GM19025 (cell line): ENCODE results near the gene ZNF609.
"Not testable (repeated sequence)": the region's sequence is repeated elsewhere in the genome, so short reads cannot be mapped to it uniquely, and the experiment has no call there.

Source experiments
- ATAC-seq: cut with Tn5 transposase; IDR thresholded peaks from one replicate; pipeline ENCODE4 v1.9.1; 2021; ENCODE audit warnings: mild to moderate bottlenecking, low read depth, moderate library complexity; ENCODE audit not compliant: unreplicated experiment

ZNF609 gene

DNA sequence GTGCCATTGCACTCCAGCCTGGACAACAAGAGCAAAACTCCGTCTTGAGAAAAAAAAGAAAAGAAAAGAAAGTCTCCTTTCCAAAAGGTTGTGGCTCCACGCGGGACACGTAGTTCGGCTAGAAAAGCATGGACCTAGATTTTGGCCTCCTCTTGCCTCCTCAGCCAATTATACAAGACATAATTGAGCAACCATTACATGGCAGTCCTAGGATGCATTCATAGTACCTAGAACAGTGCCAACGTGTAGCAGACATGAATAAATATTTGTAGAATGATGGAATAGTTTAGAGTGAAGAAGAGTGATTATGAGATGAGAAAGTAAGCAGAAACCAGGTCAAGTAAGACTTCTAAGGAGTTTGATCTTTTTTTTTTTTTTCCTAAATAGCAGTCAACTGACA lies 112.5 kb downstream of the ZNF609 start:
- no peak for ATAC-seq

DNA sequence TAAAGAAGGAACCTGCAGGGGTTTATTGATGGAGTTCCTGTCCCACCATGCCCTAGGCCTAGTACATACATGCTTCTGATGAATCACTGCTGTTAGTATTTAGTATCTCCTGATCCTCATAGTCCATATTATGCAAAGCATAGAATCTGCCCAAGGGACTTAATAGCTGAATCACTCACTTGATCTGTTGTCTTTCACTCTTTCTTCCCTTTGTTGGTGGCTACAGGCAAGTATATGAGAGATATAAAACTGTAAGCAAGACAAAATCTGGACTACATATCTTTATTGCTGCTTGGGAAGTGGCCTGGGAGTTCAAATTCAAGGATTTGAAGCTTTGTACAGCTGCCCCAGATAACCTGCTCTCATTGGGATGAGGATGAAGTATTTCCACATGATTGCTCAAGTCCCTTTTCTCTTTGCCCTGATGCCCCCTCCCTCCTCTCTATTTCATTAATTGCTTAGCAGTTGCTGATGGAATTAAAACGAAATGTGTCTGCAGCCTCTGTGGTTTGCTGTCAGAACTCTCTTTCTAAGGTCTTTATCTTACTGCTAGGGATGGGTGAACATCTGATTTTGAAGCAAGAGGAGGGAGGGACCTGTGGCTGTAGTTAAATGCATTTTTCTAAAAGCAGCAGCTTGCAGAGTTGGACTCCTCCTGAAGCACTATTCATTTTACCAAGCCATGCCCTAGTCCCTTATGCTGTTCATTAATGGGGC lies 114.1 kb downstream of the ZNF609 start:
- no peak for ATAC-seq

DNA sequence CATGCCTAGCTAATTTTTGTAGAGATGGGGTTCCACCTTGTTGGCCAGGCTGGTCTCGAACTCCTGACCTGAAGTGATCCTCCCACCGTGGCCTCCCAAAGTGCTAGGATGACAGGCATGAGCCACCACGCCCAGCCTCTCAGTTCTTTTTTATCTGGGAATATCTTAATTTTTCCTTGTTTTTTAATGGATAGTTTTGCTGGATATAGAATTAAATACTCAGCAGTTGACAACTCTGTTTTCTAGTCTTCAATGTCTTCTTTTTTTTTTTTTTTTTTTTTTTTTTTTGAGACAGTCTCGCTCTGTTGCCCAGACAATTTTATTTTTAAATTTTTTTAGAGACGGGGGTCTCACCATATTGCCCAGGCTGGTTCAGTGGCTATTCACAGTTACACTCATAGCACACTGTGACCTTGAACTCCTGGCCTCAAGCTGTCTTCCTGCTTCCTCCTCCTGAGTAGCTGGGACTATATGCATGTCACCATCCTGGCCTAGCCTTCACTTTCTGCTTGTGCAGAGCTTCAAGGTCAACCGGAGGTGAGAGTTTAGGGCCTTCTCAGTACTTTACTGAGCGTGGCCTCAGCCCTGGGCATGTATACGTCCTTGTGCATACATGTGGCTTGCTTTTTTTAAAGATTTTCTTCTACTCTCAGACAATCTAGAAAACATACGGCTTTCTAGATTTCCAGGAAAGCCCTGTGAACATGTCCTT lies 120.5 kb downstream of the ZNF609 start:
- ATAC-seq, result no peak

DNA sequence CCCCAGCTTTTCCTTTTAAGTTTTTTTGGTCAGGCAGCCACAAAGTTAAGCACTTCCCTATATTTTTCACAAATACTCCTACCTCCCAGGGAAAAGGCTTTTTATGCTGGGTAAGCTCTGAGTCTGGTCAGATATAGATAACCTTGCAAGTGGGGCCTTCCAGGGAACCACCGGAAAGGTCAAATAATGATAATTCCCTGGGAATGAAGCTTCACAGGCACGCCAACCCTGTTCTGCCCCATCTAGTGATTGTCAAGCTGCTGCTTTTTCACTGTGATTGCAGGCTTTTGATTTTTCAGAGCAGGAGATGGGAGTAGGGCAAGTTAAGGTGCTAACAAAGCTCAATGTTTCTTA lies 121.0 kb downstream of the ZNF609 start:
- no peak for ATAC-seq

DNA sequence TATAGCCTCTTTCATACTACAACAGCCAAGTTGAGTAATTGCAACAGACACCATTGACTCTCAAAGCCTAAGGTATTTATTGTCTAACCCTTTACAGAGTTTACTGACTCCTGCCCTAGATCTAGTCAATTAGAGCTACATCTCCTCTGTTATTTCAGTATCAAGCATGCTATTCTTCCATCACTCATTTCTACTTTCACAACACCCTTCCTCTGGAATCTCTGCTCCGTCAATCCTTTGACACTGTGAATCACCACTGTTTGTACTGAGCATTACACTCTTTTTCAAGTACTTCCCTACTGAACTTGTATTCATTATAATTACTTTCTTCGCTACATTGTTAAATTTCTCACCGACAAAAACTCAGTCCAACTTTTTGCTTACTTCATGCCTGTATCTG lies 121.8 kb downstream of the ZNF609 start:
- ATAC-seq, result no peak

DNA sequence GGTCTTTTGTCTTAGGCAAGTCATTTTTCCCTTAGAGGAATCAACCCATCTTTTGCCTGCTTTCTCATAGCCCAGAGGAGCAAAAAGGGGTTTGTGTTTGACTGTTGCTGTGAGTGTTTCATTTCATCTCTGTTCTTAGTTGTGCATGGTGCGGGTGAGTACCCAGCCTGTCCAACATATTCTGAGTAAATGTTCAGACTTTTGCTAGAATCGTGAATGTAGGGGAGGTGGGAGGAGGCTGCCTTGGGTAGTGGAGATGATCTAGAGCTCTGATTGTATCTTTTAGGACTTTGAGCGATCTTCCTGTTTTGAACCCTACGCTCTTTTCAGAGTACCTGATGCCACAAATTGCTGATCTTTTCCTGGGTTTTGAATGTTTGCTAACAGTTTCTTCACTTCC lies 123.1 kb downstream of the ZNF609 start:
- no peak for ATAC-seq

DNA sequence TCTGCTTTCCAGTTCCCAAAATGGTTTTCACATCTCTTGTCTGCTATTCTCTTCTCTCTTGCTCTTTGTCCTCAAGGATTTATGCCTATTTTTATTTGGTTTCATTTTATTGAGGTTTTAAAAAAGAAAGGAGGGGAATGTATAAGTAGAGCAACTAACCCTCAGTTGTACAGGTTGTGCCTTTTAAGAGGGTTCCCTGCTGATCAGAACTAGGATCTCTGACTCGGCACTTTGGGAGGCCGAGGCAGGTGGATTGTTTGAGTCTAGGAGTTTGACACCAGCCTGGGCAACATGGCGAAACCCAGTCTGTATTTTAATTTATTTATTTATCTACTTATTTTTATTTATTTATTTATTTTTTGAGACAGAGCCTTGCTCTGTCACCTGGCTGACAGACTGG lies 123.6 kb downstream of the ZNF609 start:
- no peak for ATAC-seq

DNA sequence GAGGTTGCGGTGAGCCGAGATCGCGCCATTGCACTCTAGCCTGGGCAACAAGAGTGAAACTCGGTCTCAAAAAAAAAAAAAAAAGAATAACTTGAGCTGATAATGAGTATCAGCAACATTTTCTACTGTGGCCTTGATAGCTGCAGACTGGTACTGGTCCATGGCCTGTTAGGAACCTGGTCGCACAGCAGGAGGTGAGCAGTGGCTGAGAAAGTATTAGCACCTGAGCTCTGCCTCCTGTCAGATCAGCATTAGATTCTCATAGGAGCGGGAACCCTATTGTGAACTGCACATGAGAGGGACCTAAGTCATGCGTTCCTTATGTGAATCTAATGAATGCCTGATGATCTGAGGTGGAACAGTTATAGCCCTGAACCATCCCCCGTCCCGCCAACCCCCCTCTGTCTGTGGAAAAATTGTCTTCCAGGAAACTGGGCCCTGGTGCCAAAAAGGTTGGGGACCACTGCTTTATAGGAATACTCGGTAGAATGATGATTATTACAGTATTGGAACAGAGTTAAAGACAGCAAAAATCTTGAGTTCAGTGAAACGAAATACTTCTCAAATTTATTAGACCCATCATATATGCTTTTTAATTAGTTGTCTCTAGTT lies 126.0 kb downstream of the ZNF609 start:
- ATAC-seq, result no peak

DNA sequence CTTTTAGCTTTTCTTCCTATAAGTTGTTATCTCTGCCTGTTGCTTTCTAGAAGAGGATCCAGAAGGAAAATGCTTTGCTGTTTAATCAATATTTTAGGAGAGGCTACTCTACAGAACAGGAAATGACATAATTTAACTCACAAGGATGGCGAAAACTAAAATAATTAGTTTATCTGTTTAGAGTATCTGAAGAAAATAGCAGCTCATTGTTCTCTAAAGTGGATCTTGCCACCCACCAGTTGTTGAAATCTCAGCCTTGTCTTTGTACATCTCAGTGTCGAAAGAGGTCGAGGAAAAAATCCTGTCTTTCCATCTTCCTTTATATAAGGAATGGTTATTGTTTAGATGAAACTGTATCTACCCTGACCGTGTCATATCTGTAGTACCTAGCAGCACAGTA lies 126.6 kb downstream of the ZNF609 start:
- ATAC-seq, result no peak

DNA sequence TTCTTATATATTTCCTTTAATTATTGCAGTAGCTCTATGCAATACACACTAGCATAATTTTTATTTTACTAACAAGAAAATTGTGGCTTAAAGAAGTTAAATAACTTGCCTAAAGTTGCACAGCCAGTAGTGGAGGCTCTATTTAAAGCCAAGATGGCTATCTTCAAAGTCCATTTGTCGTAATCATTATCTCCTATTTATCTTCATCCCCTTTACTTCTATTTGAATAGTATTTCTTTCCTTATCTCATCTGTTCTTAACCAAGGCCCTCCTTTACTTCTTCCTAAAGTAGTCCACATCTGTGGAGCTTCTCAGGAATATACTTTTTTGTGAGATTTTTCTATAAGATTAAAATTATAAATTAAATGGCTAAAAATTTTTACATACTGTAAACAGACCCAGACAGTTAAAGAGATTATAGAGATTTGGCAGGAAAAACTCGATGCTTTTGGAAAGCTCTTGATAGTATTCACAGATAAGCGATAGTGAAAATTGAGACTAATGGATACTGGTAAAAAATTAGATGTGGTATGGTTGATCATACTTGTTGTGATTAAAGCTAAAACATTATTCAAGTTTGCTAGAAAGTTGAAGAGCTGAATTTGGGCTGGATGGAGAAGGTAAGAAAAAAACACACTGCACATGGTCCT lies 129.2 kb downstream of the ZNF609 start:
- ATAC-seq, result no peak

DNA sequence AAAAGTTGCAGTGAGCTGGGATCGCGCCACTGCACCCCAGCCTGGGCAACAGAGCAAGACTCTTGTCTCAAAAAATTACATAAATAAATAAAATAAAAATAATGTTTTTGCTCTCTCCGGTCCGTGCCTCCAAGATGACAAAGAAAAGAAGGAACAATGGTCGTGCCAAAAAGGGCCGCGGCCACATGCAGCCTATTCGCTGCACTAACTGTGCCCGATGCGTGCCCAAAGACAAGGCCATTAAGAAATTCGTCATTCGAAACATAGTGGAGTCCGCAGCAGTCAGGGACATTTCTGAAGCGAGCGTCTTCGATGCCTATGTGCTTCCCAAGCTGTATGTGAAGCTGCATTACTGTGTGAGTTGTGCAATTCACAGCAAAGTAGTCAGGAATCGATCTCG lies 132.5 kb downstream of the ZNF609 start:
- not testable (repeated sequence) for ATAC-seq

DNA sequence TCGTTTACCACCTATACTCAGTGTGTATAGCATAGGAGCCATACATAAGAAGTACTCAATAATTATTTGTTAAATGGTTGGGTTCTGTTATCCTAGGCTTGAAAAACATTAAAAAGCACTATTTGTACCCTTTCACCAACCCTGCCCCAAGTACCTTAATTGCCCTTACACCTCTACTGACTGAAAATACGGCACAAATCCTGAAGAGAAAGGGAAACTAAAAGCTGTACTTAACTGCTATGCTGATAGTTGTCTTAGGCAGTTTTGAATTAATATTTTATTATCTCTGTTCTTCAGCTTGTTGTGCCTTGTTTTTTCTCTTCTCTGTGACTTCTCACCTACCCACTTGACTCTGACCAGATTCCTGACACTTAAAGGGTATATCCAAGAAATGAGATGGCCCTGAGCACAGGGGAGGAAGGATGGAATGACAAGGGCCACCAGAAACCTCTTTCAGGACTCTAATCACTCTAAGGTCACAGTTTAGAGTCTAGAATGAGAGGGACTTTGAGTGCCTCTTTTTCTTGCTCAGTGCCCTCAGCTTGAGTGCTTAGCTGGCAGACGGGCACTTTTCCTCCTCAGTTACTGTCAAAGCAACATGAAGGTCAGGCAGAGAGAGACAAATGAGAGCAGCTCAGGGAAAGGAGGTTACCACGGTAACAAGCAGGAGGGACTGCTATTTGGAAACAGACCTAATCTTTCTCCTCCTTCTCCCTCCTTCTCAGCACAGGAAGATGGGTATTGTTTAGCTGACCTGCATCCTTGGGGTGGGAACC lies 136.5 kb downstream of the ZNF609 start:
- ATAC-seq, result no peak

DNA sequence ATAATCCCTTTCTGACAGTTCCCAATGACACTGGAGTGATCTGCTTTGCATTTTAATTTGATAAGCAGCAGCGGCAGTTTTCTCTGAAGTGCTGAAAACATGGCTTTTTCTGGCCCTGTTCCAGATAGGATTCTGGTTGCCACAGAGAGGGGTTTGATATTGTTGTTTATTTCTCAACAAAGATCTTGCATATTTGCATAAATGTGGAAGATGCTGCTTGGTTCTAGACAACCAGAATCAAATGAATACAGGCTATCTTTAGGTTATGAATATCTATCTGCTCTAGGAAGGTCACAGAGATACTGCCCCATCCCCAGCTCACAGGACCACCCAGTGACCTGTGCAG lies 137.1 kb downstream of the ZNF609 start:
- no peak for ATAC-seq

DNA sequence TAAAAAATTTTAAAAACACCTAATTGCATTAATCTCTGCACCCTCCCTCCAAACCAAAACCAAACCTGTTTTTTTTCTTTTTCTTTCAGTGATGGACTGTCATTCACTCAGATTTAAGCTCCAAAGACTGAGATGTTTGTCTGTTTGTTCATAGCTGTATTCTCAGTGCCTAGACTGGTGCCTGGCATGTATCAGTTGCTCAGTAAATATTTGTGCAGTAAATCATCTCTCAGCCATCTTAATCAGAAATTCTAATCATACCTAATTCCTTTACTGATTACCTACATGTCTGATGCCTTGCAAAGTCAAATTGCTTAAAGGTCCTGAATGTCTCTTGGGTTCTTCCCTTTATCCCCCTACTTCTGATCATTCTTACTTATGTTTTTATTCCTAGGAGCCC lies 138.8 kb downstream of the ZNF609 start:
- ATAC-seq, result no peak

DNA sequence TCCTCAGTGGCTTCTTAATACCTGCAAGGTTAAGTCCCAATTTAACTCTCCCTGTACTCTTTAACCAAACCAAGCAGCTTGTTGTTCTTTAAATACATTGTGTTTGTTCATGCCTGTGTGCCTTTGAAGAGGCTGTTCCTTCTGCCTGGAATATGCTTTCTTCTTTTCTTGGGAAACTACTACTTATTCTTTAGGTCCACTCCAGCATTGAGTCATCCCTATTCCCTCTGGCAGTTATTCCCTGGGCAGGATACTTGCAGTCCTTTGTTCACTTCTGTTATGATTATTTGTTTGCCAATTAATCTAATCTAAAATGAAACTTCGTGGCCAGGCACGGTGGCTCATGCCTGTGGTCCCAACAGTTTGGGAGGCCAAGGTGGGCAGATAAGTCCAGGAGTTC lies 139.3 kb downstream of the ZNF609 start:
- ATAC-seq, result no peak

DNA sequence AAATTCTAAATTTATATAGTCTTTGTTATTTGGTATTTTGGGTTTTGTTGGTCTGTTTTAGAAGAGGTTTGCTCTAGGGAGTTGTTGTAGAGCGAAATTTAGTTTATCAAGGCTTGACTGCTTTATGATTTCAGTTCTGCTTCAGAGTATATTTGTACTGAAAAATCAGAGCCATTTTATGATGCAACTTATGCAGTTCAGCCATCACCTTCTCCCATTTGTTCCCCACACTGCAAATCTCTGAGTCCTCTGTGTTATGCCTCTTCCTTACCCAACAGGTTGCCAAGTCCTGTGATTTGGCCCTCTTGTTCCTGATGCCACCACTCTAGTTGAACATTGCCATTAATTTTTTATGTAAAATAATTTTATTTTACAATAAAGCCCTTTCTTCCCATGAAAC lies 140.4 kb downstream of the ZNF609 start:
- no peak for ATAC-seq

DNA sequence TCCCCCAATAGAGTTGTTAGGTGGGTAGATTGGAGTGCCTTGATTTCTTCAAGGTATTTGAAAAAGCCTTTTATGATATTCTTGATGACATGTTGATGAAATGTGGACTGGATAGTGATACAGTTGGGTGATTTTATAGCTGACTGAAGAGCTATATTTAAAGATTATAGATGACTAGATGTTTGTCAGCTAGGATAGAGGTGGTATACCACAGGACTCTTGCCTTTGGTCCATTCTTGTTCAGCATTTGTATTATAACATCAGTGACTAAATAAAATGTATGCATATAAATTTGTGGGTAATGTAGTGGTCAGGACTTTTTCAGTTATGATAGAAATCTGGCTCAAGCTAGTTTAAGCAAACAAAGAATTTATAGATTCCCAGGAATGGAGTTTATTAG lies 143.9 kb downstream of the ZNF609 start:
- ATAC-seq, result no peak

DNA sequence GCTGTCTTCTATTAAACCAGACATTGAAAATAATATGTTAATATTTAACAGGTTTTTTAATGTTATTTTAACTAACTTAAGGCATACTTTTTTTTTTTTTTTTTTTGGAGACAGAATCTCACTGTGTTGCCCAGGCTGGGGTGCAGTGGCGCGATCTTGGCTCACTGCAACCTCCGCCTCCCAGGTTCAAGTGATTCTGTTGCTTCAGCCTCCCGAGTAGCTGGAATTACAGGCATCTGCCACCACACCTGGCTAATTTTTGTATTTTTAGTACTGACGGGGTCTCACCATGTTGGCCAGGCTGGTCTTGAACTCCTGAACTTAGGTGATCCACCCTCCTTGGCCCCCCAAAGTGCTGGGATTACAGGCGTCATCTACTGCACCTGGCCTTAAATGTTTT lies 147.0 kb downstream of the ZNF609 start:
- not testable (repeated sequence) for ATAC-seq

DNA sequence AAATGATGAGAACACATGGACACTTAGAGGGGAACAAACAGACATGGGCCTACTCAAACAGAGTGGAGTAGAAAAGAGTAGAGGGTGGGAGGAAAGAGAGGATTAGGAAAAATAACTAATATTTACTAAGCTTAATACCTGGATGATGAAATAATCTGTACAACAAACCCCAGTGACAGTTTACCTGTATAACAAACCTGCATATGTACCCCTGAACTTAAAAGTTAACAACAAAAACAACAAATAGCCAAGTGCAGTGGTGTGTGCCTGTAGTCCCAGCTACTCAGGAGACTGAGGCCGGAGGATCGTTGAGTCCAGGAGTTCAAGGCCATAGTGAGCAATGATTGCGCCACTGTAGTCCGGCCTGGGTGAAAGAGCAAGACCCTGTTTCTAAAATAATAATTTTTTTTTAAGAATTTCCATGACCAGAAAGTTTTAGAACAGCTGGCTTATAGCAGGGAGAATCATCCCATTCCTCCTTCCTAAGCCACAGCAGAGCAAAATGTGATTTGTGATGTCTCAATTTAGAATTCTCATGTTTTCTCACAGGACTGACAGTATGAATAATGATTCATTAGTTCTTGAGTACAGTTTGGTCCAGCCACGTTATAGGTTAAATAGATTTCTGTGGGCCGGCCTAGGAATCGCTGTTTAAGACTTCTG lies 150.0 kb downstream of the ZNF609 start:
- no peak for ATAC-seq

DNA sequence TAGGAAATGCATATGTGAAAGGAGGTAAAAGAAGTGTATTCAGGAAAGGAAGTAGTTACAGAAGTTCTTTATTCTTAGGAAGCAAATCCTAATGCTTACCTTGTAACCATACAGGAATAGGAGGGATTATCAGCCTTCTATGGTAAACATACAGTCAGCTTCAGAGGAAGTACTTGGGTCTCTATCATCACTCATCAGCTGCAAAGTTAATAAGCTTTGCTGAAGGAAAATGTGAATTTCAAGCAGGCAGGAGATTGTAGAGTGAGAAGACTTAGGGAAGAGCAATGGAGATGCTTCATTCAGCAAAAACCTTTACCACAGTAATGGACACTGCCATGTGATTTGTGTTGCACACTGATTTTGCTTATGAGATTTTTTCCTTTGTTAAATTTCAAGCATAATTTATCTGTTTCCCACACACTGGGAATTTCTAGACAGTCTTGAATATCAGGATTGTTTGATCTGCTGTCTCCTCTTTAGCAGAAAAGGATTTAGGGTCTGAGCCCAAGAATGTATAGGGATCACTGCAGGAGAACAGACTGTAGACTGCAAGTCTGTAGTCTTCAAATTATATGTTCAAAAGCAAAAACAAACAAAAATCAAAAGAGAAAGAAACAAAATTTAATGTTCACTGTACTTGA lies 150.8 kb downstream of the ZNF609 start:
- no peak for ATAC-seq
